Esophagus squamous epithelium (tissue), 4 donors: ENCODE results near the gene MRTO4.
"Not testable (repeated sequence)": the region's sequence is repeated elsewhere in the genome, so short reads cannot be mapped to it uniquely, and the experiment has no call there.

Experiments used
- POLR2A ChIP-seq, 4 donors: fragments of 450-650 bp; IDR thresholded peaks; one replicate each; pipeline ENCODE4 v1.6.1; 2017; ENCODE audit warnings: antibody characterized with exemption in 4 of 4, mild to moderate bottlenecking in 4 of 4, moderate library complexity in 3 of 4
- TF ChIP-seq, protein P1 (sequence below), 6 experiments: fragments of 450-650 bp in 4 of 6; fragments of 200-600 bp in 2 of 6; sonication (generic) in 2 of 6; IDR thresholded peaks; one replicate each; pipeline ENCODE4 v1.5.1; 2016 to 2019; ENCODE audit warnings: antibody characterized with exemption in 6 of 6, mild to moderate bottlenecking in 4 of 6, moderate library complexity in 4 of 6

DNA sequence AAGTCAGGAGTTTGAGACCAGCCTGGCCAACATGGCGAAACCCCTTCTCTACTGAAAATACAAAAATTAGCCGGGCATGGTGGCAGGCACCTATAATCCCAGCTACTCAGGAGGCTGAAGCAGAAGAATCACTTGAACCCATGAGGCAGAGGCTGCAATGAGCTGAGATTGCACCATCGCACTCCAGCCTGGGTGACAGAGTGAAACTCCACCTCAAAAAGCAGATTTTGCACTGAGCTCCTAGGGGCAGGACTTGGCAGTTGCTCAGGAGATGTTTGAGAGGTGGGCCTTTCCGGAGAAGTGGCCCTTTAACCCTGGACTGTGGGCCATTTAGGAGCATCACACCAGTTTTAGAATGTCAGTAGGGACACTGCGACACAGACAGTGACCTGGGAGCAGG lies 4.7 kb downstream of the MRTO4 start:
- TF ChIP-seq, protein P1, sequence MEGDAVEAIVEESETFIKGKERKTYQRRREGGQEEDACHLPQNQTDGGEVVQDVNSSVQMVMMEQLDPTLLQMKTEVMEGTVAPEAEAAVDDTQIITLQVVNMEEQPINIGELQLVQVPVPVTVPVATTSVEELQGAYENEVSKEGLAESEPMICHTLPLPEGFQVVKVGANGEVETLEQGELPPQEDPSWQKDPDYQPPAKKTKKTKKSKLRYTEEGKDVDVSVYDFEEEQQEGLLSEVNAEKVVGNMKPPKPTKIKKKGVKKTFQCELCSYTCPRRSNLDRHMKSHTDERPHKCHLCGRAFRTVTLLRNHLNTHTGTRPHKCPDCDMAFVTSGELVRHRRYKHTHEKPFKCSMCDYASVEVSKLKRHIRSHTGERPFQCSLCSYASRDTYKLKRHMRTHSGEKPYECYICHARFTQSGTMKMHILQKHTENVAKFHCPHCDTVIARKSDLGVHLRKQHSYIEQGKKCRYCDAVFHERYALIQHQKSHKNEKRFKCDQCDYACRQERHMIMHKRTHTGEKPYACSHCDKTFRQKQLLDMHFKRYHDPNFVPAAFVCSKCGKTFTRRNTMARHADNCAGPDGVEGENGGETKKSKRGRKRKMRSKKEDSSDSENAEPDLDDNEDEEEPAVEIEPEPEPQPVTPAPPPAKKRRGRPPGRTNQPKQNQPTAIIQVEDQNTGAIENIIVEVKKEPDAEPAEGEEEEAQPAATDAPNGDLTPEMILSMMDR (IDR thresholded peaks at IDR 0.05): not testable (repeated sequence)
- not testable (repeated sequence) for TF ChIP-seq POLR2A (IDR thresholded peaks at IDR 0.05)
